Mammary epithelial cell (primary cell): ENCODE data around the gene CCR5AS.

Experiments used
- EZH2 ChIP-seq: IDR thresholded peaks from 2 replicates; pipeline ENCODE4 v1.6.1; 2012; ENCODE audit warnings: low read length, inconsistent platforms, borderline replicate concordance
- TF ChIP-seq, protein P1 (sequence below), 2 donors: IDR thresholded peaks in 1 of 2; conservative IDR thresholded peaks in 1 of 2; 2 replicates each; pipeline ENCODE4 v1.5.1; 2011 to 2012; ENCODE audit warnings: inconsistent platforms in 2 of 2, low read length in 2 of 2, mild to moderate bottlenecking in 2 of 2, control low read depth in 1 of 2, low read depth in 1 of 2; ENCODE audit not compliant: insufficient read depth in 1 of 2; ENCODE audit errors: extremely low read depth in 1 of 2

DNA sequence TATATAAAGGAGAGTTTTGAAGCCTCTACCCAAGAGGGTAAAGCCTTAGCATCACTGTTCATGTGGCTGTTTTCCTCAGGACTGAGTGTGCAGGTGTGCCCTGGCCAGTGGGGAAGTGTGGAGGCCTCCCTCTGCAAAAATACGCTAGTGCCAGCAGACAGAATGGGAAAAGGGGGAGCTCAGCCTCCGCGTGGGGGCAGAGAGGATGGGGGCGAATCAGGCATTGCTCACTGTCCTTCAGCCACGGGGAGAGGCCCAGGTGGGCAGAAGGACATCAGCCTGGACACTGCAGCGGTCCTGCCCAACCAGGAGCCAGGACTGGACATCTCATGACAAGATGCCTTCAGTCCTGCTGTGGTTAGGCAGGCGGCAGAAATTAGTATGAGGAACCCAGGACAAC is 47.7 kb upstream of the CCR5AS start:
- TF ChIP-seq, protein P1, sequence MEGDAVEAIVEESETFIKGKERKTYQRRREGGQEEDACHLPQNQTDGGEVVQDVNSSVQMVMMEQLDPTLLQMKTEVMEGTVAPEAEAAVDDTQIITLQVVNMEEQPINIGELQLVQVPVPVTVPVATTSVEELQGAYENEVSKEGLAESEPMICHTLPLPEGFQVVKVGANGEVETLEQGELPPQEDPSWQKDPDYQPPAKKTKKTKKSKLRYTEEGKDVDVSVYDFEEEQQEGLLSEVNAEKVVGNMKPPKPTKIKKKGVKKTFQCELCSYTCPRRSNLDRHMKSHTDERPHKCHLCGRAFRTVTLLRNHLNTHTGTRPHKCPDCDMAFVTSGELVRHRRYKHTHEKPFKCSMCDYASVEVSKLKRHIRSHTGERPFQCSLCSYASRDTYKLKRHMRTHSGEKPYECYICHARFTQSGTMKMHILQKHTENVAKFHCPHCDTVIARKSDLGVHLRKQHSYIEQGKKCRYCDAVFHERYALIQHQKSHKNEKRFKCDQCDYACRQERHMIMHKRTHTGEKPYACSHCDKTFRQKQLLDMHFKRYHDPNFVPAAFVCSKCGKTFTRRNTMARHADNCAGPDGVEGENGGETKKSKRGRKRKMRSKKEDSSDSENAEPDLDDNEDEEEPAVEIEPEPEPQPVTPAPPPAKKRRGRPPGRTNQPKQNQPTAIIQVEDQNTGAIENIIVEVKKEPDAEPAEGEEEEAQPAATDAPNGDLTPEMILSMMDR (conservative IDR thresholded peaks at IDR 0.05 in 1 of 2, IDR thresholded peaks at IDR 0.05 in 1 of 2; ENCODE audit: extremely low read depth in 1 of 2, insufficient read depth in 1 of 2, low read depth in 1 of 2, low read length in 2 of 2): no peak
- no peak for TF ChIP-seq EZH2
